Breast epithelium (tissue), 3 donors: ENCODE measurements around the gene CIZ1.

Experiments
- POLR2A ChIP-seq: fragments of 450-650 bp; IDR thresholded peaks from one replicate; pipeline ENCODE4 v1.6.1; 2016; ENCODE audit warnings: antibody characterized with exemption, mild to moderate bottlenecking, moderate library complexity
- POLR2AphosphoS5 ChIP-seq, 3 donors: sonication (generic); formaldehyde crosslinking; IDR thresholded peaks; one replicate each; pipeline ENCODE4 v1.6.1; 2017; ENCODE audit warnings: antibody characterized with exemption in 3 of 3
- TF ChIP-seq, protein P1 (sequence below), 3 donors: fragments of 450-650 bp; IDR thresholded peaks; one replicate each; pipeline ENCODE4 v1.5.1; 2016 to 2017; ENCODE audit warnings: antibody characterized with exemption in 3 of 3, mild to moderate bottlenecking in 3 of 3, moderate library complexity in 3 of 3

DNA sequence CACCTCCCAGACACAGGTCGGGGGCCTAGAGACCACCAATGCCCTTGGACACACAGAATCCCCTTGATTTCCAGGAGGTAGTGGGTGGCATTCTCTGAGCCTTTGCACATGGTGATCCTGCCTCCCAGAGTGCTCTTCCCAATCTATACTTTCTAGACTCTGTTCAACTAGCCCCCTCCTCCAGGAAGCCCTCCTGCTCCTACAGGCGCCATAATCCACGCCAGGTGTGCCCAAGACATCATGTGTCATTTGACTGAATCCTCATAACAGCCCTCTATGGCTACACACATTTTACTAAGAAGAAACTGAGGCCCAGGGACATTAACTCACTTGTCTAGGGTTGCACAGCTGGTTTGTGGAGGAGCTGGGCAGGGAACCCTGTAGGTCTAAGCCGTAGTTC, 24.2 kb downstream of the CIZ1 start:
- TF ChIP-seq, protein P1, sequence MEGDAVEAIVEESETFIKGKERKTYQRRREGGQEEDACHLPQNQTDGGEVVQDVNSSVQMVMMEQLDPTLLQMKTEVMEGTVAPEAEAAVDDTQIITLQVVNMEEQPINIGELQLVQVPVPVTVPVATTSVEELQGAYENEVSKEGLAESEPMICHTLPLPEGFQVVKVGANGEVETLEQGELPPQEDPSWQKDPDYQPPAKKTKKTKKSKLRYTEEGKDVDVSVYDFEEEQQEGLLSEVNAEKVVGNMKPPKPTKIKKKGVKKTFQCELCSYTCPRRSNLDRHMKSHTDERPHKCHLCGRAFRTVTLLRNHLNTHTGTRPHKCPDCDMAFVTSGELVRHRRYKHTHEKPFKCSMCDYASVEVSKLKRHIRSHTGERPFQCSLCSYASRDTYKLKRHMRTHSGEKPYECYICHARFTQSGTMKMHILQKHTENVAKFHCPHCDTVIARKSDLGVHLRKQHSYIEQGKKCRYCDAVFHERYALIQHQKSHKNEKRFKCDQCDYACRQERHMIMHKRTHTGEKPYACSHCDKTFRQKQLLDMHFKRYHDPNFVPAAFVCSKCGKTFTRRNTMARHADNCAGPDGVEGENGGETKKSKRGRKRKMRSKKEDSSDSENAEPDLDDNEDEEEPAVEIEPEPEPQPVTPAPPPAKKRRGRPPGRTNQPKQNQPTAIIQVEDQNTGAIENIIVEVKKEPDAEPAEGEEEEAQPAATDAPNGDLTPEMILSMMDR (IDR thresholded peaks at IDR 0.05) = no peak
- no peak for TF ChIP-seq POLR2AphosphoS5 (IDR thresholded peaks at IDR 0.05)
- TF ChIP-seq POLR2A = no peak
